ENCODE measurements around the gene PTP4A1.

DNA sequence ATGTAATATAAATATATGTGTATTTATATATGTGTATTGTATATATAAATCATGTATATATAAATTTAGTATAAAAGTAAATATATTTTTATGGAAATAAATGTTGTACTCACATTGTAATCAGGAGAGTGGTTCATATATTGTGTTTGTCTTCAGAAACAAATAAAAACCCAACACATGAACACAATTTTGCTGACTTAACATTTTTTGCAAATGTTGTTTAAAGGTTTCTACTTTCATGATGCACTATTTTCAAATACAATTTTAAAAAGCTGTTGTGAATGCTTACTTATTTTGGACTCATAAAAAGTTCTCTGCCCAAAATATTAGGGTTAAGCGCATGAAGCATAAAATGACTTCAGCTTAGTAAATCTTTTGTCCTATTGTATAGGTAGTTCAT, 39.3 kb downstream of the PTP4A1 start:
- TF ChIP-seq SMC3 (conservative IDR thresholded peaks at IDR 0.05; ENCODE audit: poor library complexity) (no peak), EZH2 (IDR thresholded peaks at IDR 0.05; ENCODE audit: borderline replicate concordance, insufficient read depth, low read length, poor library complexity, severe bottlenecking) (no peak), EP300 (conservative IDR thresholded peaks at IDR 0.05; ENCODE audit: poor library complexity, severe bottlenecking) (no peak), POLR2AphosphoS5 (IDR thresholded peaks at IDR 0.05) (no peak), RAD21 (conservative IDR thresholded peaks at IDR 0.05) (no peak)
- TF ChIP-seq, protein P1, sequence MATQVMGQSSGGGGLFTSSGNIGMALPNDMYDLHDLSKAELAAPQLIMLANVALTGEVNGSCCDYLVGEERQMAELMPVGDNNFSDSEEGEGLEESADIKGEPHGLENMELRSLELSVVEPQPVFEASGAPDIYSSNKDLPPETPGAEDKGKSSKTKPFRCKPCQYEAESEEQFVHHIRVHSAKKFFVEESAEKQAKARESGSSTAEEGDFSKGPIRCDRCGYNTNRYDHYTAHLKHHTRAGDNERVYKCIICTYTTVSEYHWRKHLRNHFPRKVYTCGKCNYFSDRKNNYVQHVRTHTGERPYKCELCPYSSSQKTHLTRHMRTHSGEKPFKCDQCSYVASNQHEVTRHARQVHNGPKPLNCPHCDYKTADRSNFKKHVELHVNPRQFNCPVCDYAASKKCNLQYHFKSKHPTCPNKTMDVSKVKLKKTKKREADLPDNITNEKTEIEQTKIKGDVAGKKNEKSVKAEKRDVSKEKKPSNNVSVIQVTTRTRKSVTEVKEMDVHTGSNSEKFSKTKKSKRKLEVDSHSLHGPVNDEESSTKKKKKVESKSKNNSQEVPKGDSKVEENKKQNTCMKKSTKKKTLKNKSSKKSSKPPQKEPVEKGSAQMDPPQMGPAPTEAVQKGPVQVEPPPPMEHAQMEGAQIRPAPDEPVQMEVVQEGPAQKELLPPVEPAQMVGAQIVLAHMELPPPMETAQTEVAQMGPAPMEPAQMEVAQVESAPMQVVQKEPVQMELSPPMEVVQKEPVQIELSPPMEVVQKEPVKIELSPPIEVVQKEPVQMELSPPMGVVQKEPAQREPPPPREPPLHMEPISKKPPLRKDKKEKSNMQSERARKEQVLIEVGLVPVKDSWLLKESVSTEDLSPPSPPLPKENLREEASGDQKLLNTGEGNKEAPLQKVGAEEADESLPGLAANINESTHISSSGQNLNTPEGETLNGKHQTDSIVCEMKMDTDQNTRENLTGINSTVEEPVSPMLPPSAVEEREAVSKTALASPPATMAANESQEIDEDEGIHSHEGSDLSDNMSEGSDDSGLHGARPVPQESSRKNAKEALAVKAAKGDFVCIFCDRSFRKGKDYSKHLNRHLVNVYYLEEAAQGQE (IDR thresholded peaks at IDR 0.05; ENCODE audit: borderline replicate concordance), result no peak
- TF ChIP-seq, protein P2, sequence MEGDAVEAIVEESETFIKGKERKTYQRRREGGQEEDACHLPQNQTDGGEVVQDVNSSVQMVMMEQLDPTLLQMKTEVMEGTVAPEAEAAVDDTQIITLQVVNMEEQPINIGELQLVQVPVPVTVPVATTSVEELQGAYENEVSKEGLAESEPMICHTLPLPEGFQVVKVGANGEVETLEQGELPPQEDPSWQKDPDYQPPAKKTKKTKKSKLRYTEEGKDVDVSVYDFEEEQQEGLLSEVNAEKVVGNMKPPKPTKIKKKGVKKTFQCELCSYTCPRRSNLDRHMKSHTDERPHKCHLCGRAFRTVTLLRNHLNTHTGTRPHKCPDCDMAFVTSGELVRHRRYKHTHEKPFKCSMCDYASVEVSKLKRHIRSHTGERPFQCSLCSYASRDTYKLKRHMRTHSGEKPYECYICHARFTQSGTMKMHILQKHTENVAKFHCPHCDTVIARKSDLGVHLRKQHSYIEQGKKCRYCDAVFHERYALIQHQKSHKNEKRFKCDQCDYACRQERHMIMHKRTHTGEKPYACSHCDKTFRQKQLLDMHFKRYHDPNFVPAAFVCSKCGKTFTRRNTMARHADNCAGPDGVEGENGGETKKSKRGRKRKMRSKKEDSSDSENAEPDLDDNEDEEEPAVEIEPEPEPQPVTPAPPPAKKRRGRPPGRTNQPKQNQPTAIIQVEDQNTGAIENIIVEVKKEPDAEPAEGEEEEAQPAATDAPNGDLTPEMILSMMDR (IDR thresholded peaks at IDR 0.05; ENCODE audit: poor library complexity, severe bottlenecking), result no peak

All from neural cell (in vitro differentiated cells).